Lung (tissue), 12 donors: ENCODE results near the gene GPX3. TPM values are rescaled to one million over a fixed set of nuclear protein-coding genes. Genes with fewer than 3 reads are reported as not detected.

Experiments used
- ATAC-seq: fragments of 200-7000 bp; cut with Tn5 transposase; one replicate; pipeline ENCODE4 v1.9.1; 2020; ENCODE audit warnings: moderate number of reproducible peaks; ENCODE audit not compliant: insufficient read depth, low FRiP score
- DNase-seq, 3 donors: peaks; one replicate each; pipeline ENCODE4 v3.0.0-alpha.2; 2013 to 2017
- H3K27ac ChIP-seq, 2 donors: one replicate each; pipeline ENCODE4 v1.5.1; 2013; ENCODE audit warnings: mild to moderate bottlenecking in 2 of 2, moderate library complexity in 2 of 2, control low read depth in 1 of 2, inconsistent platforms in 1 of 2, low read depth in 1 of 2, low read length in 1 of 2
- H3K27me3 ChIP-seq, 3 donors: one replicate each; pipeline ENCODE4 v1.5.1; 2013; ENCODE audit warnings: low read length in 2 of 3; ENCODE audit not compliant: control insufficient read depth in 3 of 3, insufficient read depth in 3 of 3
- H3K36me3 ChIP-seq, 4 donors: one replicate each; pipeline ENCODE4 v1.5.1; 2013; ENCODE audit warnings: low read length in 4 of 4, mild to moderate bottlenecking in 1 of 4, moderate library complexity in 1 of 4; ENCODE audit not compliant: control insufficient read depth in 4 of 4, insufficient read depth in 4 of 4
- H3K4me1 ChIP-seq, 5 donors: one replicate each; pipeline ENCODE4 v1.5.1; 2013; ENCODE audit warnings: low read length in 5 of 5, mild to moderate bottlenecking in 2 of 5, moderate library complexity in 1 of 5; ENCODE audit not compliant: control insufficient read depth in 5 of 5, insufficient read depth in 5 of 5
- H3K4me3 ChIP-seq: one replicate; pipeline ENCODE4 v1.5.1; 2013; ENCODE audit warnings: mild to moderate bottlenecking, control low read depth, moderate library complexity
- H3K9ac ChIP-seq, 2 donors: one replicate each; pipeline ENCODE4 v1.5.1; 2013; ENCODE audit warnings: low read length in 2 of 2, control low read depth in 1 of 2; ENCODE audit not compliant: insufficient read depth in 1 of 2
- H3K9me3 ChIP-seq, 4 donors: one replicate each; pipeline ENCODE4 v1.5.1; 2013; ENCODE audit warnings: low read length in 3 of 4, mild to moderate bottlenecking in 1 of 4, moderate library complexity in 1 of 4; ENCODE audit not compliant: control insufficient read depth in 4 of 4, insufficient read depth in 3 of 4
- WGBS, 2 donors: extraction: QIAGEN DNeasy Blood & Tissue Kit; methylation state at CpG; one replicate each; pipeline ENCODE4 v1.1.7; 2013; 5-methylcytosine and 5-hydroxymethylcytosine counted together
- polyA plus RNA-seq, 2 donors: library from polyadenylated mRNA; stranded (reverse); fragments of 200-250 nt; gene quantifications; one replicate each; pipeline ENCODE4 v1.2.1, GENCODE V29; 2013
- total RNA-seq, 2 donors: library from RNA; depleted of rRNA in 1 of 2; stranded (reverse); fragments of >200 nt in 1 of 2; gene quantifications; one replicate each; pipeline ENCODE4 v1.2.1, GENCODE V29; 2014 to 2021
- TF ChIP-seq, protein P1 (sequence below): IDR thresholded peaks from 2 replicates; pipeline ENCODE4 v1.5.1; 2012; ENCODE audit warnings: mild to moderate bottlenecking; ENCODE audit errors: control extremely low read depth, extremely low read depth
- donor health status: control.
- donor health status: control.
- donor health status: Bipolar disorder and iron deficiency.
- donor health status: healthy.
- donor health status: DM: yes; HTN: yes; CAD: no.

Gene GPX3
- total and polyA plus RNA-seq, 4 donors, result 99.0 to 1,457 (median 826) TPM

DNA sequence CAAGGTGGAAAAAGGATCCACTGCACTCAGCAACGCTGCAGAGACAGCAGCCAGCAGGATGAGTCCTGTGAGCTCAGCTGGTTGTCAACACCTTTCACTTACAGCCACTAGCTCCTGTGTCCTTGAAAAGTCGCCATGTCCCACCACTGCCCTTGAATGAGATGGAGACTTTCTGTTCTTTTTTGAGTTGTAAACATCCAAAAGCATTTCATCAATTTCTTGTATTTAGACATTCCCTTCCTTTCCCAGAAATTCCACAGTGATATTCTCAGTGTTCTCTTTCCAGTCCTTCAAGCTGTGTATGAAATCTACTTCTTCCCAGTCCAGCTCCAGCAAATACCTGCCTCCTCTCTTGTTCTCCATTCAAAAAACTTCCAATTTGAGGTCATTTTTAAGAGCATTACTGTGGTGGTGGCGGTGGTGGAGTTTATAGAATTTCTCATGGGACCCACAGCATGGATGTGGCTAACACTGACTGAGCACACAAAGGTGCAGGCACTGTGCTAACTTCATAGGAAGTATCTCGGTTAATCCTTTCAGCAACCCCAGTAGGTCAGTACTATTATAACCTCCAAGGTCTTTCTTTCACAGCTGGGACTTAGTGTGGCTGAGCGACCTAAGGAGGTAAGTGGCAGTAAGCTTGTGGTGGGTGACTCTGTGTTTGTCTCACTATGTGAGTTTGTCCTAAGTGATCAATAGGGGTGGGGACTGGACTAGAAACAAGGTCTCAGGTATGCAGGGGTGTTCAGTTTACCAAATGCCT, 15.0 kb upstream of the GPX3 start:
- Histone ChIP-seq H3K9me3 (no peaks in the 10 kb centered on the region), H3K36me3 (no peaks in the 10 kb centered on the region), H3K9ac (peak overlapping the region in 1 of 2 donors; percentile 39), H3K27me3 (no peaks in the 10 kb centered on the region), H3K4me3 (no peak overlapping the region), H3K4me1 (peaks cover 8 to 57% (median 11%) of the 10 kb centered on the region in 5 donors), H3K27ac (peak overlapping the region; percentile 88 to 91)
- 52 to 70% methylated on average over 5 of the region's 5 CpGs for WGBS, 2 donors
- DNase-seq, result peak in 2 of 3 donors; percentile 78 to 81
- TF ChIP-seq, protein P1, sequence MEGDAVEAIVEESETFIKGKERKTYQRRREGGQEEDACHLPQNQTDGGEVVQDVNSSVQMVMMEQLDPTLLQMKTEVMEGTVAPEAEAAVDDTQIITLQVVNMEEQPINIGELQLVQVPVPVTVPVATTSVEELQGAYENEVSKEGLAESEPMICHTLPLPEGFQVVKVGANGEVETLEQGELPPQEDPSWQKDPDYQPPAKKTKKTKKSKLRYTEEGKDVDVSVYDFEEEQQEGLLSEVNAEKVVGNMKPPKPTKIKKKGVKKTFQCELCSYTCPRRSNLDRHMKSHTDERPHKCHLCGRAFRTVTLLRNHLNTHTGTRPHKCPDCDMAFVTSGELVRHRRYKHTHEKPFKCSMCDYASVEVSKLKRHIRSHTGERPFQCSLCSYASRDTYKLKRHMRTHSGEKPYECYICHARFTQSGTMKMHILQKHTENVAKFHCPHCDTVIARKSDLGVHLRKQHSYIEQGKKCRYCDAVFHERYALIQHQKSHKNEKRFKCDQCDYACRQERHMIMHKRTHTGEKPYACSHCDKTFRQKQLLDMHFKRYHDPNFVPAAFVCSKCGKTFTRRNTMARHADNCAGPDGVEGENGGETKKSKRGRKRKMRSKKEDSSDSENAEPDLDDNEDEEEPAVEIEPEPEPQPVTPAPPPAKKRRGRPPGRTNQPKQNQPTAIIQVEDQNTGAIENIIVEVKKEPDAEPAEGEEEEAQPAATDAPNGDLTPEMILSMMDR, result no peak
- no peak for ATAC-seq

DNA sequence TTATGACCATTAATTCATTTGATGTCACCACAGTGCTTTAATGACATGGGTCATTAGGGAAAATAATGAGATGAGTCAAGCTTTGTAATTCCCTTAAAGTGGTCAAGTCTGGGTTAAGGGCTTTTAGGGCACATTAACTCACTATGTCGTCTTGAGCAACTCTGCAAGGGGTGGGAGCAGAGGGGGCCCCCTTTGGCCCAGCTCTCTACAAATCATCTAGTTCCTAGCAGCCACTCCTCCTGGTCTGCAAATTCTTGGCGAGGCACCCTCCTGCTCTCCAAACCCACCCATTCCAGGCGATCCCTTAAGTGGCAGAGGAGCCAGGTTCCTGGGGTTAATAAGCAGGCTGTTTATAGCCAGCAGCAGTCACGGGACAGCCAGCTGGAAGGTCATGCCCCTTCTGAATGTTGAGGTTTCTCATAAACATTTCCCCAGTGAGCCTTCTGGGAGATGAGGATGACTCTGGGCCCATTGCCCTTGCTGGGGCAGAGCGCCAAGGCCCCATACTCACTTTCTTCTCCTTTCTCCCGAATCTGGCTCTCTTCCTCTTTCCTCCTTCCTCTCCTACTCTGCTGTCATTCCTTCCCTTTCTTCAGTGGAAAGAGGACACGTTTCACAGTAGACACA, 14.3 kb upstream of the GPX3 start:
- Histone ChIP-seq H3K9ac (peak overlapping the region in 1 of 2 donors; percentile 43), H3K4me3 (no peak overlapping the region), H3K4me1 (peaks cover 8 to 57% (median 11%) of the 10 kb centered on the region in 5 donors), H3K36me3 (no peaks in the 10 kb centered on the region), H3K27ac (peak overlapping the region; percentile 88 to 91), H3K27me3 (no peaks in the 10 kb centered on the region), H3K9me3 (no peaks in the 10 kb centered on the region)
- TF ChIP-seq, protein P1, result no peak
- DNase-seq, result peak; percentile 93 to 98 (median 98)
- WGBS, 2 donors, result 24 to 38% methylated on average over 7 of the region's 7 CpGs
- ATAC-seq, result peak; percentile 64

DNA sequence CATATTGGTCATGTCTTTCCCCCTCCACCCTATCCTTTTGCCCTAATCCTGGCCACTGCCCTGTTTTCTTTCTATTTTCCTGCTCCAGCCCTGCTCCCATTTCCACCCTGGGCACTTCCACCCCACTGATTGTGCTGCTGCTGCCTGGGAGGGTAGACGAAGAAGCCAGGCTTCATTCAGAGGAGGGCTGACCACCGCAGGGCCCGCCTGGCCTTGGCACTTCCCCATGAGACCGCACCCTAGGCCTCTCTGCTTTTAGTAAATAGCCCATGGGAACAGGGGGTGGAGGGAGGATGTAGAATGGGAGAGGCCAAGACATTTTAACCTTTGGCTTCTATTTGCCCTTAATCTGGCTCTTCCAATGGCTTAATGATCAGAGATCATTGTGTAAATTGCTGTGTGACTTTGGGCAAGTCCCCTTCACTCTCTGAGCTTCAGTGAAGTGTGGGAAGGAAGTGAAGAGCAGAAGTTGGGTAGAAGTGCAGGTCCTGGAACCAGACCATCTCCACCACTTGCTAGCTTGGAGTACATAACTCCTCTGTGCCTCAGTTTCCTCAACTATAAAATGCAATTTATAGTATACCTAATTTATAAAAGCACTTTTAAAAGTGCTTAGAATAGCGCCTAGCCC, 13.6 kb upstream of the GPX3 start:
- peaks cover 8 to 57% (median 11%) of the 10 kb centered on the region in 5 donors for H3K4me1 ChIP-seq
- TF ChIP-seq, protein P1, result no peak
- H3K9me3 ChIP-seq, result no peaks in the 10 kb centered on the region
- 56 to 71% methylated on average over 5 of the region's 5 CpGs for WGBS, 2 donors
- DNase-seq (peak in 2 of 3 donors; percentile 31 to 36), ATAC-seq (peak; percentile 15)
- H3K27me3 ChIP-seq, result no peaks in the 10 kb centered on the region
- peak overlapping the region in 1 of 2 donors; percentile 43 for H3K9ac ChIP-seq
- no peak overlapping the region for H3K4me3 ChIP-seq
- H3K36me3 ChIP-seq, result no peaks in the 10 kb centered on the region
- H3K27ac ChIP-seq, result peak overlapping the region; percentile 88 to 91
